Measurements from ENCODE around the gene CBR3. TPM values are rescaled to one million over a fixed set of nuclear protein-coding genes. Genes with fewer than 3 reads are reported as not detected.

The CBR3 gene
- total and polyA plus RNA-seq, 2 donors (not counting 3 experiments of a cell fraction or from before 2014, with no cell fraction given), result 9.7 to 13.3 TPM

- H3K9me1 ChIP-seq (replicated peaks; ENCODE audit: control insufficient read depth, extremely low read depth, insufficient read depth, low read length), result no peaks in the 10 kb centered on the region
- no peak overlapping the region for H3K4me2 ChIP-seq (ENCODE audit: insufficient read depth, low read length)
- intact Hi-C loops (cut with micrococcal nuclease), result loop anchor here (5.0 kb wide), 2 partner anchors 52 to 172 kb away; partner anchors contain the start of gene SETD4
- TF ChIP-seq JUN (IDR thresholded peaks at IDR 0.05; ENCODE audit: borderline replicate concordance, insufficient read depth, insufficient read length, low read depth), result no peak
- no peak for TF ChIP-seq POLR2AphosphoS5 (IDR thresholded peaks at IDR 0.05; ENCODE audit: insufficient read depth, low read depth, low read length)
- TF ChIP-seq GATA2 (IDR thresholded peaks at IDR 0.05; ENCODE audit: insufficient read depth, insufficient read length, low read depth, low read length), result no peak
- TF ChIP-seq EZH2 (IDR thresholded peaks at IDR 0.05; ENCODE audit: borderline replicate concordance, low read depth, low read length, severe bottlenecking), result no peak
- TF ChIP-seq FOS (IDR thresholded peaks at IDR 0.05; ENCODE audit: borderline replicate concordance, insufficient read depth, low read length), result no peak
- no peak for TF ChIP-seq POLR2A (IDR thresholded peaks at IDR 0.05; ENCODE audit: low read depth, low read length)
- TF ChIP-seq MYC (IDR thresholded peaks at IDR 0.05; ENCODE audit: low read depth, low read length), result no peak
- no peak for TF ChIP-seq MAX (IDR thresholded peaks at IDR 0.05; ENCODE audit: insufficient read depth, insufficient read length)
- no peak for TF ChIP-seq CTCF (IDR thresholded peaks at IDR 0.05; ENCODE audit: extremely low read depth in 1 of 2, insufficient read depth in 1 of 2, low read depth in 1 of 2, low read length in 2 of 2)
- dilution Hi-C loops (cut with MboI; ENCODE audit: extremely low pct_ligation_motif_present, low sequenced_read_pairs), result no loop called here
- no peak overlapping the region for H2AFZ ChIP-seq (ENCODE audit: low read depth, low read length)
- no peaks in the 10 kb centered on the region for H3K4me1 ChIP-seq (ENCODE audit: control insufficient read depth, extremely low read depth, insufficient read depth, low read length)
- H3K4me3 ChIP-seq (replicated peaks in 1 of 3; ENCODE audit: insufficient read depth in 1 of 3, low read depth in 1 of 3, low read length in 3 of 3), result no peak overlapping the region
- ChIA-PET CTCF (interaction anchor here (0.7 to 3.3 kb wide), 8 partner anchors 10 to 1604 kb away, joined by 3 to 13 read pairs (median 4); no protein-coding TSS in a partner anchor), POLR2A (interaction anchor here (0.6 kb wide), 1 partner anchor 37 kb away, joined by 3 read pairs; no protein-coding TSS in a partner anchor)
- no peaks in the 10 kb centered on the region for H3K36me3 ChIP-seq (ENCODE audit: control insufficient read depth in 2 of 2, extremely low read depth in 1 of 2, insufficient read depth in 2 of 2, low read length in 2 of 2)
- no peaks in the 10 kb centered on the region for H3K79me2 ChIP-seq (ENCODE audit: control insufficient read depth, insufficient read depth, low read length)
- no peaks in the 10 kb centered on the region for H4K20me1 ChIP-seq (replicated peaks; ENCODE audit: control insufficient read depth, extremely low read depth, insufficient read depth, low read length)
- H3K9me3 ChIP-seq (replicated peaks; ENCODE audit: control insufficient read depth, insufficient read depth, low read length), result no peaks in the 10 kb centered on the region
- H3K27ac ChIP-seq (ENCODE audit: insufficient read depth, low read depth, low read length), result no peak overlapping the region
- DNase-seq (ENCODE audit: low read depth, low spot score) (no peak), FAIRE-seq (no peak)
- peaks cover 8 to 9% of the 10 kb centered on the region in 2 experiments for H3K27me3 ChIP-seq (ENCODE audit: control insufficient read depth in 2 of 2, insufficient read depth in 2 of 2, low read length in 2 of 2)
- BruUV-seq (replicated peaks), result no TSS peak
- no peak overlapping the region for H3K9ac ChIP-seq (replicated peaks; ENCODE audit: extremely low read depth, insufficient read depth, low read length)
Observed at GRCh38 chr21:36113647-36114428, 21.0 kb upstream of the CBR3 start.

Measured in endothelial cell of umbilical vein (primary cell).